Prostate gland (tissue), 2 donors: ENCODE results near the gene SPDYE2. TPM values are rescaled to one million over a fixed set of nuclear protein-coding genes. Genes with fewer than 3 reads are reported as not detected.

Experiments used
- total RNA-seq, 2 donors: library from RNA; depleted of rRNA; stranded (reverse); fragments of >200 nt; gene quantifications; one replicate each; pipeline ENCODE4 v1.1.0, GENCODE V29; 2016

SPDYE2 gene
- total RNA-seq, 2 donors from 2014 or later: 1.8 TPM; not detected in 1

Other genes with a start within 250 kb of the SPDYE2 start
- under 1 TPM in 1 of 2 donors, not detected in 1; 0.85 TPM for gene SPDYE6, start 194.8 kb upstream of the SPDYE2 start, total RNA-seq
- gene PRKRIP1, start 154.9 kb upstream of the SPDYE2 start, total RNA-seq: 10 to 100 TPM; 31.6 to 50.1 TPM
- 10 to 100 TPM; 20.5 to 24.8 TPM for gene ORAI2, start 117.7 kb upstream of the SPDYE2 start, total RNA-seq
- 10 to 100 TPM; 25.2 to 27.0 TPM for gene ALKBH4, start 86.4 kb upstream of the SPDYE2 start, total RNA-seq
- 10 to 100 TPM; 12.8 to 57.7 TPM for gene LRWD1, start 86.2 kb upstream of the SPDYE2 start, total RNA-seq
- gene POLR2J, start 72.3 kb upstream of the SPDYE2 start, total RNA-seq: 10 to 100 TPM; 23.2 to 46.4 TPM
- 10 to 100 TPM in 1 of 2 donors, 1 to 10 TPM in 1; 2.0 to 25.7 TPM for gene RASA4B, start 33.4 kb upstream of the SPDYE2 start, total RNA-seq
- gene UPK3BL2, start 7.5 kb upstream of the SPDYE2 start, total RNA-seq: 10 to 100 TPM in 1 of 2 donors, 1 to 10 TPM in 1; 9.9 to 33.5 TPM
- gene POLR2J3, start 21.4 kb downstream of the SPDYE2 start, total RNA-seq: 10 to 100 TPM; 11.5 to 16.6 TPM
- gene RASA4, start 65.5 kb downstream of the SPDYE2 start, total RNA-seq: 10 to 100 TPM; 10.5 to 59.6 TPM
- 100 to 1,000 TPM in 1 of 2 donors, 10 to 100 TPM in 1; 63.2 to 125 TPM for gene UPK3BL1, start 91.6 kb downstream of the SPDYE2 start, total RNA-seq
- gene SPDYE2B, start 99.1 kb downstream of the SPDYE2 start, total RNA-seq: not detected
- 1 to 10 TPM in 1 of 2 donors, under 1 TPM in 1; 0.18 to 6.6 TPM for gene POLR2J2, start 120.4 kb downstream of the SPDYE2 start, total RNA-seq
- 10 to 100 TPM; 15.2 to 16.5 TPM for gene FAM185A, start 197.8 kb downstream of the SPDYE2 start, total RNA-seq